HepG2 (cell line): ENCODE measurements around the gene TNK1.
"Not testable (repeated sequence)": the region's sequence is repeated elsewhere in the genome, so short reads cannot be mapped to it uniquely, and the experiment has no call there.

ENCODE experiments used
- EZH2 ChIP-seq: conservative IDR thresholded peaks from 2 replicates; pipeline ENCODE4 v1.6.1; 2012; ENCODE audit warnings: mild to moderate bottlenecking, low read depth, low read length, moderate library complexity
- GLI4 ChIP-seq: sonication (generic); formaldehyde crosslinking; IDR thresholded peaks from 2 replicates; pipeline ENCODE4 v1.5.1; 2020; ENCODE audit warnings: missing genetic modification reagents, mild to moderate bottlenecking, moderate library complexity, borderline replicate concordance
- TCF12 ChIP-seq, 2 experiments: fragments of 450-650 bp in 1 of 2; sonication (generic) in 1 of 2; formaldehyde crosslinking in 1 of 2; IDR thresholded peaks; 2 replicates each; pipeline versions ENCODE4 v1.6.1 to v1.8.0; 2017 to 2022; ENCODE audit warnings: antibody characterized with exemption in 1 of 2, mild to moderate bottlenecking in 1 of 2, missing genetic modification reagents in 1 of 2, moderate library complexity in 1 of 2
- TF ChIP-seq, protein P1 (sequence below): sonication (generic); formaldehyde crosslinking; IDR thresholded peaks from 2 replicates; pipeline ENCODE4 v1.4.0; 2020; ENCODE audit warnings: missing genetic modification reagents

DNA sequence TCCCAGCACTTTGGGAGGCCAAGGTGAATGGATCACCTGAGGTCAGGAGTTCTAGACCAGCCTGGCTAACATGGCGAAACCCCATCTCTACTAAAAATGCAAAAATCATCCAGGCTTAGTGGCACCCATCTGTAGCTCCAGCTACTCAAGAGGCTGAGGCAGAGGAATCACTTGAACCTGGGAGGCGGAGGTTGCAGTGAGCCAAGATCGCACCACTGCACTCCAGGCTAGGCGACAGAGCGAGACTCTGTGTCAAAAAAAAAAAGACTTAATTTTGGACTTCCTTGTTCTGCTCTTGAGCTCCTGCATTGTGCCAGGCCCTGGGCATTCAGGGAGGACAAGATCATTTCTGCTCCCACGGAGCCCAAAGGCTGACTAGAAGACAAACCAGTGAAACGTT lies 43.3 kb upstream of the TNK1 start:
- TF ChIP-seq TCF12 (IDR thresholded peaks at IDR 0.05); TCF12 (CRISPR knock-in tag; IDR thresholded peaks at IDR 0.05); EZH2; GLI4 (CRISPR knock-in tag): not testable (repeated sequence)
- TF ChIP-seq, protein P1, sequence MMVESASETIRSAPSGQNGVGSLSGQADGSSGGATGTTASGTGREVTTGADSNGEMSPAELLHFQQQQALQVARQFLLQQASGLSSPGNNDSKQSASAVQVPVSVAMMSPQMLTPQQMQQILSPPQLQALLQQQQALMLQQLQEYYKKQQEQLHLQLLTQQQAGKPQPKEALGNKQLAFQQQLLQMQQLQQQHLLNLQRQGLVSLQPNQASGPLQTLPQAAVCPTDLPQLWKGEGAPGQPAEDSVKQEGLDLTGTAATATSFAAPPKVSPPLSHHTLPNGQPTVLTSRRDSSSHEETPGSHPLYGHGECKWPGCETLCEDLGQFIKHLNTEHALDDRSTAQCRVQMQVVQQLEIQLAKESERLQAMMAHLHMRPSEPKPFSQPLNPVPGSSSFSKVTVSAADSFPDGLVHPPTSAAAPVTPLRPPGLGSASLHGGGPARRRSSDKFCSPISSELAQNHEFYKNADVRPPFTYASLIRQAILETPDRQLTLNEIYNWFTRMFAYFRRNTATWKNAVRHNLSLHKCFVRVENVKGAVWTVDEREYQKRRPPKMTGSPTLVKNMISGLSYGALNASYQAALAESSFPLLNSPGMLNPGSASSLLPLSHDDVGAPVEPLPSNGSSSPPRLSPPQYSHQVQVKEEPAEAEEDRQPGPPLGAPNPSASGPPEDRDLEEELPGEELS (CRISPR knock-in tag) = not testable (repeated sequence)
